Activated CD4-positive, alpha-beta T cell treated with anti-CD3 and anti-CD28 coated beads for 36 hours (primary cell): ENCODE measurements around the gene SLC2A8. TPM values are rescaled to one million over a fixed set of nuclear protein-coding genes. Genes with fewer than 3 reads are reported as not detected.

Experiments used
- ATAC-seq: fragments of 200-7000 bp; cut with Tn5 transposase; one replicate; pipeline ENCODE4 v1.10.0; 2021; ENCODE audit warnings: mild to moderate bottlenecking, moderate library complexity
- CTCF ChIA-PET: fragments of 350-600 bp; sonication (Branson Sonifier 250); formaldehyde crosslinking; loops from one replicate; lab custom pipeline; 2021; ENCODE audit warnings: antibody characterized with exemption; lab: Charles Lee
- POLR2A ChIA-PET: fragments of 350-600 bp; sonication (Branson Sonifier 250); formaldehyde crosslinking; loops from one replicate; lab custom pipeline; 2021; ENCODE audit warnings: antibody characterized with exemption, inconsistent platforms; lab: Charles Lee
- DNase-seq: peaks from one replicate; pipeline ENCODE4 v3.0.0-alpha.2; 2020
- H3K27ac Mint-ChIP-seq: one replicate; pipeline ENCODE4 v1.8.0; 2021; ENCODE audit warnings: mixed read lengths
- H3K27me3 Mint-ChIP-seq: one replicate; pipeline ENCODE4 v1.8.0; 2021; ENCODE audit warnings: mixed read lengths
- H3K36me3 Mint-ChIP-seq: one replicate; pipeline ENCODE4 v1.8.0; 2021; ENCODE audit warnings: low read depth, mixed read lengths
- H3K4me1 Mint-ChIP-seq: one replicate; pipeline ENCODE4 v1.8.0; 2021; ENCODE audit warnings: mixed read lengths
- H3K4me3 Mint-ChIP-seq: one replicate; pipeline ENCODE4 v1.8.0; 2021; ENCODE audit warnings: mild to moderate bottlenecking, moderate library complexity, mixed read lengths
- H3K9me3 Mint-ChIP-seq: one replicate; pipeline ENCODE4 v1.8.0; 2021; ENCODE audit warnings: low read depth, mixed read lengths
- intact Hi-C, 2 experiments: fragments of 100-400 bp; cut with DNase I in 1 of 2; cut with micrococcal nuclease in 1 of 2; formaldehyde crosslinking; loops; one replicate each; pipeline versions ENCODE4 v1.14.2 to v1.15.1; 2022 to 2024; cut with DNase I, micrococcal nuclease
- total RNA-seq, 2 experiments: library from RNA; stranded (reverse); gene quantifications; one replicate each; pipeline ENCODE4 v1.2.3, GENCODE V29; 2021

The SLC2A8 gene
- total RNA-seq, 2 experiments from 2014 or later = 1.3 to 1.7 TPM

GRCh38 chr9:127450243-127450760, 53.3 kb downstream of the SLC2A8 start:
- peak overlapping the region; percentile 98 for H3K4me3 Mint-ChIP-seq
- intact Hi-C loops = loop anchor here (2.0 to 10.0 kb wide), 6 partner anchors 62 to 510 kb away; partner anchors contain the start of gene SH2D3C (in 1 of the 2)
- POLR2A ChIA-PET = interaction anchor here (0.6 to 2.6 kb wide), 6 partner anchors 9 to 284 kb away, joined by 3 to 21 read pairs (median 3); partner anchors contain the start of gene ZNF79
- H3K27me3 Mint-ChIP-seq = no peaks in the 10 kb centered on the region
- no peaks in the 10 kb centered on the region for H3K9me3 Mint-ChIP-seq
- CTCF ChIA-PET = interaction anchor here (1.1 kb wide), 1 partner anchor 26 kb away, joined by 4 read pairs; the partner anchor contains the start of gene ZNF79
- peaks cover 36% of the 10 kb centered on the region for H3K4me1 Mint-ChIP-seq
- DNase-seq (no peak), ATAC-seq (no peak)
- H3K36me3 Mint-ChIP-seq = peaks cover 62% of the 10 kb centered on the region
- peak overlapping the region; percentile 98 for H3K27ac Mint-ChIP-seq

GRCh38 chr9:127450830-127451607, 54.0 kb downstream of the SLC2A8 start, which contains the start of the genes LRSAM1 and RPL12:
Gene LRSAM1, plus strand, starts transcription at chr9:127451510. Its CDS starts 3,018 bp downstream, at chr9:127454528.
Gene RPL12, minus strand, starts transcription at chr9:127451406. Its CDS starts 89 bp downstream, at chr9:127451317.
- H3K27me3 Mint-ChIP-seq = no peaks in the 10 kb centered on the region
- CTCF ChIA-PET = interaction anchor here (1.0 to 1.1 kb wide), 3 partner anchors 27 to 284 kb away, joined by 3 to 4 read pairs (median 4); partner anchors contain the start of genes TOR2A and ZNF79
- H3K4me3 Mint-ChIP-seq = peak within 1 kb of the TSS; percentile 98
- intact Hi-C loops = loop anchor here (1.0 to 10.0 kb wide), 13 partner anchors 27 to 510 kb away; partner anchors contain the start of genes ZNF79 (in 2 of the 2), PTRH1 (in 1 of the 2), SH2D3C (in 1 of the 2) and SLC2A8 (in 1 of the 2)
- POLR2A ChIA-PET = interaction anchor here (0.6 to 2.6 kb wide), 9 partner anchors 8 to 1492 kb away, joined by 3 to 21 read pairs (median 3); partner anchors contain the start of genes PTRH1 and ZNF79
- peak; percentile 65 for ATAC-seq
- H3K4me1 Mint-ChIP-seq = peaks cover 36% of the 10 kb centered on the region
- peaks cover 58% of the 10 kb centered on the region for H3K36me3 Mint-ChIP-seq
- peak; percentile 99 for DNase-seq
- peak within 1 kb of the TSS; percentile 98 for H3K27ac Mint-ChIP-seq
- no peaks in the 10 kb centered on the region for H3K9me3 Mint-ChIP-seq

GRCh38 chr9:127451608-127451857, 54.6 kb downstream of the SLC2A8 start:
- intact Hi-C loops = loop anchor here (1.0 to 10.0 kb wide), 13 partner anchors 27 to 511 kb away; partner anchors contain the start of genes ZNF79 (in 2 of the 2), PTRH1 (in 1 of the 2), SH2D3C (in 1 of the 2) and SLC2A8 (in 1 of the 2)
- POLR2A ChIA-PET = interaction anchor here (0.6 to 2.6 kb wide), 7 partner anchors 11 to 1492 kb away, joined by 3 to 21 read pairs (median 3); partner anchors contain the start of genes PTRH1 and ZNF79
- ATAC-seq (no peak), DNase-seq (no peak)
- peaks cover 52% of the 10 kb centered on the region for H3K36me3 Mint-ChIP-seq
- peak overlapping the region; percentile 98 for H3K27ac Mint-ChIP-seq
- peak overlapping the region; percentile 98 for H3K4me3 Mint-ChIP-seq
- H3K9me3 Mint-ChIP-seq = no peaks in the 10 kb centered on the region
- CTCF ChIA-PET = interaction anchor here (1.0 to 1.1 kb wide), 3 partner anchors 27 to 283 kb away, joined by 3 to 4 read pairs (median 4); partner anchors contain the start of genes TOR2A and ZNF79
- H3K27me3 Mint-ChIP-seq = no peaks in the 10 kb centered on the region
- peaks cover 31% of the 10 kb centered on the region for H3K4me1 Mint-ChIP-seq

GRCh38 chr9:127451858-127452656, 55.1 kb downstream of the SLC2A8 start:
- ChIA-PET POLR2A (interaction anchor here (0.6 to 2.6 kb wide), 7 partner anchors 28 to 1491 kb away, joined by 3 to 21 read pairs (median 3); partner anchors contain the start of genes PTRH1 and ZNF79), CTCF (interaction anchor here (1.0 to 1.1 kb wide), 2 partner anchors 141 to 283 kb away, joined by 3 to 4 read pairs; partner anchors contain the start of gene TOR2A)
- Mint-ChIP-seq H3K27me3 (no peaks in the 10 kb centered on the region), H3K36me3 (peaks cover 50% of the 10 kb centered on the region), H3K9me3 (no peaks in the 10 kb centered on the region), H3K27ac (peak overlapping the region; percentile 98), H3K4me1 (peaks cover 28% of the 10 kb centered on the region), H3K4me3 (peak overlapping the region; percentile 98)
- intact Hi-C loops = loop anchor here (1.0 to 10.0 kb wide), 13 partner anchors 28 to 511 kb away; partner anchors contain the start of genes ZNF79 (in 2 of the 2), PTRH1 (in 1 of the 2), SH2D3C (in 1 of the 2) and SLC2A8 (in 1 of the 2)
- ATAC-seq (peak; percentile 59), DNase-seq (peak; percentile 77)

GRCh38 chr9:127452691-127453090, 55.7 kb downstream of the SLC2A8 start:
- ChIA-PET POLR2A (no interaction called here), CTCF (interaction anchor here (0.6 kb wide), 1 partner anchor 288 kb away, joined by 6 read pairs; no protein-coding TSS in a partner anchor)
- ATAC-seq (no peak), DNase-seq (no peak)
- peak overlapping the region; percentile 98 for H3K27ac Mint-ChIP-seq
- peak overlapping the region; percentile 98 for H3K4me3 Mint-ChIP-seq
- no peaks in the 10 kb centered on the region for H3K9me3 Mint-ChIP-seq
- peaks cover 44% of the 10 kb centered on the region for H3K36me3 Mint-ChIP-seq
- intact Hi-C loops = loop anchor here (5.0 to 10.0 kb wide), 2 partner anchors 138 to 325 kb away; partner anchors contain the start of gene SH2D3C (in 1 of the 2)
- H3K27me3 Mint-ChIP-seq = no peaks in the 10 kb centered on the region
- peaks cover 24% of the 10 kb centered on the region for H3K4me1 Mint-ChIP-seq

- Mint-ChIP-seq H3K36me3 (peaks cover 23% of the 10 kb centered on the region), H3K9me3 (no peaks in the 10 kb centered on the region), H3K4me3 (no peak overlapping the region), H3K27me3 (no peaks in the 10 kb centered on the region), H3K27ac (no peak overlapping the region), H3K4me1 (peaks cover 5% of the 10 kb centered on the region)
- ATAC-seq (no peak), DNase-seq (peak; percentile 64)
- intact Hi-C loops = loop anchor here (1.0 to 10.0 kb wide), 3 partner anchors 141 to 241 kb away; no protein-coding TSS in a partner anchor
- ChIA-PET CTCF (interaction anchor here (0.7 to 1.4 kb wide), 9 partner anchors 24 to 280 kb away, joined by 3 read pairs; partner anchors contain the start of genes TOR2A and ZNF79), POLR2A (no interaction called here)
These were observed 58.5 kb downstream of the SLC2A8 start for GRCh38 chr9:127455324-127455992.

GRCh38 chr9:127457191-127457878, 60.4 kb downstream of the SLC2A8 start:
- ChIA-PET POLR2A (no interaction called here), CTCF (no interaction called here)
- ATAC-seq (no peak), DNase-seq (no peak)
- intact Hi-C loops = loop anchor here in 1 of 2 experiments (10.0 kb wide), 1 partner anchor 143 kb away; no protein-coding TSS in a partner anchor
- Mint-ChIP-seq H3K36me3 (peaks cover 20% of the 10 kb centered on the region), H3K9me3 (no peaks in the 10 kb centered on the region), H3K27ac (no peak overlapping the region), H3K4me1 (peaks cover 4% of the 10 kb centered on the region), H3K27me3 (no peaks in the 10 kb centered on the region), H3K4me3 (no peak overlapping the region)
